ENCODE data around the gene CTIF.

CTIF gene

GRCh38 chr18:48551100-48551499, 12.3 kb downstream of the CTIF start:
- DNase-seq (ENCODE audit: low read depth): no peak

GRCh38 chr18:48552130-48552529, 13.3 kb downstream of the CTIF start:
- peak; percentile 26 for DNase-seq (ENCODE audit: low read depth)

- no peak for DNase-seq (ENCODE audit: low read depth)
These were observed 14.4 kb downstream of the CTIF start for GRCh38 chr18:48553236-48553635.

GRCh38 chr18:48554610-48555400, 16.0 kb downstream of the CTIF start:
- DNase-seq (ENCODE audit: low read depth): no peak

- no peak for DNase-seq (ENCODE audit: low read depth)
These were observed 16.7 kb downstream of the CTIF start for GRCh38 chr18:48555465-48555995.

- no peak for DNase-seq (ENCODE audit: low read depth)
These were observed 18.9 kb downstream of the CTIF start for GRCh38 chr18:48557640-48558174.

- no peak for DNase-seq (ENCODE audit: low read depth)
These were observed 19.4 kb downstream of the CTIF start for GRCh38 chr18:48558248-48558647.

- no peak for DNase-seq (ENCODE audit: low read depth)
These were observed 21.7 kb downstream of the CTIF start for GRCh38 chr18:48560491-48560890.

GRCh38 chr18:48562075-48562474, 23.2 kb downstream of the CTIF start:
- DNase-seq (ENCODE audit: low read depth): no peak

GRCh38 chr18:48563027-48563426, 24.2 kb downstream of the CTIF start:
- DNase-seq (ENCODE audit: low read depth): peak; percentile 28

GRCh38 chr18:48564139-48564538, 25.3 kb downstream of the CTIF start:
- no peak for DNase-seq (ENCODE audit: low read depth)

- DNase-seq (ENCODE audit: low read depth): no peak
These were observed 26.3 kb downstream of the CTIF start for GRCh38 chr18:48565105-48565504.

GRCh38 chr18:48566589-48566988, 27.8 kb downstream of the CTIF start:
- DNase-seq (ENCODE audit: low read depth): no peak

- no peak for DNase-seq (ENCODE audit: low read depth)
These were observed 28.6 kb downstream of the CTIF start for GRCh38 chr18:48567388-48567787.

- no peak for DNase-seq (ENCODE audit: low read depth)
These were observed 30.5 kb downstream of the CTIF start for GRCh38 chr18:48569139-48569914.

GRCh38 chr18:48569915-48570264, 31.1 kb downstream of the CTIF start:
- DNase-seq (ENCODE audit: low read depth): no peak

GRCh38 chr18:48570313-48570712, 31.5 kb downstream of the CTIF start:
- no peak for DNase-seq (ENCODE audit: low read depth)

- peak; percentile 33 for DNase-seq (ENCODE audit: low read depth)
These were observed 33.0 kb downstream of the CTIF start for GRCh38 chr18:48571639-48572384.

- no peak for DNase-seq (ENCODE audit: low read depth)
These were observed 33.7 kb downstream of the CTIF start for GRCh38 chr18:48572402-48573126.

GRCh38 chr18:48573632-48574283, 34.9 kb downstream of the CTIF start:
- no peak for DNase-seq (ENCODE audit: low read depth)

All from fibroblast of gingiva (primary cell).